ENCODE results near the gene KSR2.

KSR2 gene

GRCh38 chr12:117452112-117452511, 516.7 kb downstream of the KSR2 start:
- in situ Hi-C loops (cut with MboI; ENCODE audit: low pct_unique_long_range_greater_than_20kb, low sequenced_read_pairs, unreplicated experiment) = no loop called here
- TF ChIP-seq CTCF (IDR thresholded peaks at IDR 0.05; ENCODE audit: extremely low read depth, insufficient read depth, missing control alignments) = no peak
- no peak for DNase-seq (ENCODE audit: low spot score)

GRCh38 chr12:117450209-117450608, 518.6 kb downstream of the KSR2 start:
- no peak for DNase-seq (ENCODE audit: low spot score)
- TF ChIP-seq CTCF (IDR thresholded peaks at IDR 0.05; ENCODE audit: extremely low read depth, insufficient read depth, missing control alignments) = no peak
- in situ Hi-C loops (cut with MboI; ENCODE audit: low pct_unique_long_range_greater_than_20kb, low sequenced_read_pairs, unreplicated experiment) = no loop called here

- in situ Hi-C loops (cut with MboI; ENCODE audit: low pct_unique_long_range_greater_than_20kb, low sequenced_read_pairs, unreplicated experiment) = no loop called here
- TF ChIP-seq CTCF (IDR thresholded peaks at IDR 0.05; ENCODE audit: extremely low read depth, insufficient read depth, missing control alignments) = no peak
- DNase-seq (ENCODE audit: low spot score) = no peak
These were observed 521.0 kb downstream of the KSR2 start for GRCh38 chr12:117447665-117448366.

- no peak for TF ChIP-seq CTCF (IDR thresholded peaks at IDR 0.05; ENCODE audit: extremely low read depth, insufficient read depth, missing control alignments)
- DNase-seq (ENCODE audit: low spot score) = no peak
- in situ Hi-C loops (cut with MboI; ENCODE audit: low pct_unique_long_range_greater_than_20kb, low sequenced_read_pairs, unreplicated experiment) = no loop called here
These were observed 524.0 kb downstream of the KSR2 start for GRCh38 chr12:117444781-117445180.

GRCh38 chr12:117441751-117442150, 527.0 kb downstream of the KSR2 start:
- no peak for TF ChIP-seq CTCF (IDR thresholded peaks at IDR 0.05; ENCODE audit: extremely low read depth, insufficient read depth, missing control alignments)
- DNase-seq (ENCODE audit: low spot score) = no peak
- in situ Hi-C loops (cut with MboI; ENCODE audit: low pct_unique_long_range_greater_than_20kb, low sequenced_read_pairs, unreplicated experiment) = no loop called here

GRCh38 chr12:117440384-117440783, 528.4 kb downstream of the KSR2 start:
- in situ Hi-C loops (cut with MboI; ENCODE audit: low pct_unique_long_range_greater_than_20kb, low sequenced_read_pairs, unreplicated experiment) = no loop called here
- DNase-seq (ENCODE audit: low spot score) = no peak
- no peak for TF ChIP-seq CTCF (IDR thresholded peaks at IDR 0.05; ENCODE audit: extremely low read depth, insufficient read depth, missing control alignments)
